IMR-90 (cell line): Measurements from ENCODE around the gene RND3. TPM values are rescaled to one million over a fixed set of nuclear protein-coding genes. Genes with fewer than 3 reads are reported as not detected.

Experiments used
- ATAC-seq: fragments of 200-7000 bp; cut with Tn5 transposase; 2 replicates; pipeline ENCODE4 v1.9.1; 2020; ENCODE audit warnings: low read depth, mild to moderate bottlenecking, moderate library complexity
- BruUV-seq: library from RNA; stranded (reverse); fragments of 400-500 nt; replicated peaks from 2 replicates; lab custom pipeline; 2021; lab: Mats Ljungman, UMichigan
- CTCF ChIA-PET: fragments of 300-600 bp; formaldehyde crosslinking; extraction: SDS; loops from one replicate; lab custom pipeline; 2021; ENCODE audit warnings: antibody characterized with exemption; lab: Yijun Ruan, JAX
- POLR2A ChIA-PET: fragments of 300-600 bp; sonication (Branson Sonifier 250); formaldehyde crosslinking; loops from one replicate; lab custom pipeline; 2022; ENCODE audit warnings: antibody characterized with exemption; ENCODE audit not compliant: unreplicated experiment; lab: Charles Lee
- DNase-seq: peaks from one replicate; pipeline ENCODE4 v3.0.0; 2013
- H2AFZ ChIP-seq: replicated peaks from 2 replicates; pipeline ENCODE3; 2013; ENCODE audit warnings: low read length, mild to moderate bottlenecking; ENCODE audit not compliant: poor library complexity
- H2AK5ac ChIP-seq: 2 replicates; pipeline ENCODE4 v1.6.1; 2013; ENCODE audit warnings: low read depth, low read length, inconsistent platforms
- H2AK9ac ChIP-seq: replicated peaks from 2 replicates; pipeline ENCODE3; 2013; ENCODE audit warnings: mild to moderate bottlenecking, low read depth, low read length, moderate library complexity; ENCODE audit not compliant: poor library complexity
- H2BK120ac ChIP-seq: 2 replicates; pipeline ENCODE4 v1.6.1; 2013; ENCODE audit warnings: low read depth, low read length, inconsistent platforms
- H2BK15ac ChIP-seq: 3 replicates; pipeline ENCODE4 v1.6.1; 2013; ENCODE audit warnings: low read depth, low read length, inconsistent platforms
- H2BK20ac ChIP-seq: 2 replicates; pipeline ENCODE4 v1.6.1; 2013; ENCODE audit warnings: low read depth, mild to moderate bottlenecking, inconsistent platforms, low read length, moderate library complexity
- H2BK5ac ChIP-seq: 2 replicates; pipeline ENCODE4 v1.6.1; 2013; ENCODE audit warnings: mild to moderate bottlenecking, low read depth, low read length, inconsistent platforms; ENCODE audit not compliant: poor library complexity, severe bottlenecking
- H3K14ac ChIP-seq: replicated peaks from 2 replicates; pipeline ENCODE4 v1.6.1; 2013; ENCODE audit warnings: low read depth, low read length, inconsistent platforms
- H3K18ac ChIP-seq: 2 replicates; pipeline ENCODE4 v1.6.1; 2013; ENCODE audit warnings: low read depth, low read length, control low read depth
- H3K23ac ChIP-seq: 2 replicates; pipeline ENCODE4 v1.6.1; 2013; ENCODE audit warnings: low read depth, low read length, inconsistent platforms
- H3K27ac ChIP-seq: 2 replicates; pipeline ENCODE4 v1.5.1; 2013; ENCODE audit warnings: mild to moderate bottlenecking, control low read depth, low read length; ENCODE audit not compliant: insufficient read depth
- H3K27me3 ChIP-seq: 2 replicates; pipeline ENCODE4 v1.6.1; 2013; ENCODE audit warnings: low read length; ENCODE audit not compliant: control insufficient read depth, insufficient read depth
- H3K36me3 ChIP-seq: 2 replicates; pipeline ENCODE4 v1.6.1; 2013; ENCODE audit warnings: low read length, mixed read lengths; ENCODE audit not compliant: control insufficient read depth, insufficient read depth
- H3K4ac ChIP-seq: 2 replicates; pipeline ENCODE4 v1.6.1; 2013; ENCODE audit warnings: low read depth, low read length, inconsistent platforms
- H3K4me1 ChIP-seq: 2 replicates; pipeline ENCODE4 v1.6.1; 2013; ENCODE audit warnings: low read length, mixed read lengths; ENCODE audit not compliant: control insufficient read depth, insufficient read depth
- H3K4me2 ChIP-seq: 2 replicates; pipeline ENCODE4 v1.6.1; 2013; ENCODE audit warnings: low read depth, mild to moderate bottlenecking, control low read depth, low read length, moderate library complexity
- H3K4me3 ChIP-seq: 2 replicates; pipeline ENCODE4 v1.5.1; 2013; ENCODE audit warnings: low read depth, mild to moderate bottlenecking, control low read depth, low read length, moderate library complexity; ENCODE audit not compliant: insufficient read depth
- H3K56ac ChIP-seq: 2 replicates; pipeline ENCODE4 v1.6.1; 2013; ENCODE audit warnings: low read length, inconsistent platforms; ENCODE audit not compliant: insufficient read depth; ENCODE audit errors: extremely low read depth
- H3K79me1 ChIP-seq, 2 experiments: 2 replicates each; pipeline ENCODE4 v1.6.1; 2013; ENCODE audit warnings: low read length in 2 of 2, inconsistent platforms in 1 of 2, low read depth in 1 of 2
- H3K9ac ChIP-seq: 2 replicates; pipeline ENCODE4 v1.6.1; 2013; ENCODE audit warnings: low read depth, low read length, control low read depth
- H3K9me1 ChIP-seq: 2 replicates; pipeline ENCODE4 v1.6.1; 2013; ENCODE audit warnings: low read length, inconsistent platforms; ENCODE audit not compliant: insufficient read depth
- H3K9me3 ChIP-seq: 2 replicates; pipeline ENCODE4 v1.6.1; 2013; ENCODE audit warnings: low read length; ENCODE audit not compliant: control insufficient read depth, insufficient read depth
- H4K20me1 ChIP-seq: 2 replicates; pipeline ENCODE4 v1.6.1; 2013; ENCODE audit warnings: low read length, inconsistent platforms; ENCODE audit not compliant: insufficient read depth
- H4K5ac ChIP-seq: 2 replicates; pipeline ENCODE4 v1.6.1; 2013; ENCODE audit warnings: mild to moderate bottlenecking, low read depth, low read length, control low read depth
- H4K8ac ChIP-seq, 2 experiments: 2 replicates each; pipeline ENCODE4 v1.6.1; 2013; ENCODE audit warnings: low read depth in 2 of 2, low read length in 2 of 2, control low read depth in 1 of 2, inconsistent platforms in 1 of 2
- H4K91ac ChIP-seq: 2 replicates; pipeline ENCODE4 v1.6.1; 2013; ENCODE audit warnings: low read depth, low read length, inconsistent platforms; ENCODE audit not compliant: insufficient read depth
- BHLHE40 ChIP-seq: fragments of 150-350 bp; IDR thresholded peaks from 2 replicates; pipeline ENCODE4 v1.6.1; 2016; ENCODE audit warnings: mild to moderate bottlenecking, low read depth, low read length
- CEBPB ChIP-seq: IDR thresholded peaks from 2 replicates; pipeline ENCODE4 v1.6.1; 2012; ENCODE audit warnings: low read depth, low read length, improper control_type of control experiment
- CHD1 ChIP-seq: IDR thresholded peaks from 2 replicates; pipeline ENCODE4 v1.6.1; 2012; ENCODE audit warnings: low read depth, low read length, improper control_type of control experiment
- FOS ChIP-seq: fragments of 150-350 bp; IDR thresholded peaks from 2 replicates; pipeline ENCODE4 v1.6.1; 2016; ENCODE audit warnings: low read depth, low read length
- MAFK ChIP-seq: IDR thresholded peaks from 2 replicates; pipeline ENCODE4 v1.6.1; 2012; ENCODE audit warnings: low read depth, low read length, improper control_type of control experiment
- MAZ ChIP-seq: IDR thresholded peaks from 2 replicates; pipeline ENCODE4 v1.6.1; 2012; ENCODE audit warnings: low read depth, mild to moderate bottlenecking, low read length, improper control_type of control experiment, moderate library complexity, borderline replicate concordance
- MXI1 ChIP-seq: IDR thresholded peaks from 2 replicates; pipeline ENCODE4 v1.6.1; 2012; ENCODE audit warnings: low read depth, mild to moderate bottlenecking, low read length, moderate library complexity, borderline replicate concordance
- NFE2L2 ChIP-seq: fragments of 150-350 bp; IDR thresholded peaks from 2 replicates; pipeline ENCODE4 v1.6.1; 2016; ENCODE audit warnings: low read depth, mild to moderate bottlenecking, low read length
- POLR2A ChIP-seq: IDR thresholded peaks from 2 replicates; pipeline ENCODE4 v1.6.1; 2012; ENCODE audit warnings: mild to moderate bottlenecking, low read depth, low read length
- RAD21 ChIP-seq: IDR thresholded peaks from 2 replicates; pipeline ENCODE4 v1.6.1; 2012; ENCODE audit warnings: low read length, improper control_type of control experiment
- RCOR1 ChIP-seq: IDR thresholded peaks from 2 replicates; pipeline ENCODE4 v1.6.1; 2012; ENCODE audit warnings: mild to moderate bottlenecking, low read length, improper control_type of control experiment; ENCODE audit not compliant: insufficient replicate concordance
- RFX5 ChIP-seq: IDR thresholded peaks from 2 replicates; pipeline ENCODE4 v1.8.0; 2012; ENCODE audit warnings: low read depth, mild to moderate bottlenecking, low read length, moderate library complexity
- SMC3 ChIP-seq: fragments of 150-350 bp; IDR thresholded peaks from 2 replicates; pipeline ENCODE4 v1.6.1; 2016; ENCODE audit warnings: low read depth, mild to moderate bottlenecking, antibody characterized with exemption, low read length, moderate library complexity
- WGBS, 2 experiments: methylation state at CpG; one replicate each; pipeline versions ENCODE4 v1.1.5 to v1.1.7; 2013; ENCODE audit warnings: missing lambda C conversion rate in 2 of 2; ENCODE audit not compliant: insufficient read length in 1 of 2; ENCODE audit errors: extremely low coverage in 2 of 2; 5-methylcytosine and 5-hydroxymethylcytosine counted together
- dilution Hi-C: fragments of 300-500 bp; cut with HindIII; formaldehyde crosslinking; loops from one replicate; pipeline ENCODE4 v1.14.3; 2018; ENCODE audit warnings: low sequenced_read_pairs; ENCODE audit not compliant: unreplicated experiment
- in situ Hi-C: fragments of 300-500 bp; cut with MboI; formaldehyde crosslinking; loops from 3 replicates; pipeline ENCODE4 v1.14.3; 2019; ENCODE audit warnings: low sequenced_read_pairs, inconsistent platforms, mixed read lengths
- intact Hi-C: fragments of 100-400 bp; cut with micrococcal nuclease; formaldehyde crosslinking; loops from 2 replicates; pipeline ENCODE4 v1.10.0; 2022
- polyA plus RNA-seq, 3 experiments: library from polyadenylated mRNA; depleted of rRNA; stranded (reverse); fragments of >200 nt; gene quantifications; 2 replicates each; pipeline ENCODE4 v1.2.3, GENCODE V29; 2012; ENCODE audit warnings: low replicate concordance in 1 of 3
- total RNA-seq: library from RNA; depleted of rRNA; stranded (reverse); fragments of >200 nt; gene quantifications from 2 replicates; pipeline ENCODE4 v1.2.3, GENCODE V29; 2012
- TF ChIP-seq, protein P1 (sequence below): fragments of 150-350 bp; IDR thresholded peaks from 2 replicates; pipeline ENCODE4 v1.6.1; 2017; ENCODE audit warnings: mild to moderate bottlenecking, antibody characterized with exemption, low read length, low read depth
- TF ChIP-seq, protein P2 (sequence below): fragments of 150-350 bp; IDR thresholded peaks from 2 replicates; pipeline ENCODE4 v1.6.1; 2016; ENCODE audit warnings: low read depth, mild to moderate bottlenecking, low read length, moderate library complexity, borderline replicate concordance

The RND3 gene
- total and polyA plus RNA-seq, 2 of the 4 experiments (the other 2 are of a cell fraction): 111 to 449 TPM

DNA sequence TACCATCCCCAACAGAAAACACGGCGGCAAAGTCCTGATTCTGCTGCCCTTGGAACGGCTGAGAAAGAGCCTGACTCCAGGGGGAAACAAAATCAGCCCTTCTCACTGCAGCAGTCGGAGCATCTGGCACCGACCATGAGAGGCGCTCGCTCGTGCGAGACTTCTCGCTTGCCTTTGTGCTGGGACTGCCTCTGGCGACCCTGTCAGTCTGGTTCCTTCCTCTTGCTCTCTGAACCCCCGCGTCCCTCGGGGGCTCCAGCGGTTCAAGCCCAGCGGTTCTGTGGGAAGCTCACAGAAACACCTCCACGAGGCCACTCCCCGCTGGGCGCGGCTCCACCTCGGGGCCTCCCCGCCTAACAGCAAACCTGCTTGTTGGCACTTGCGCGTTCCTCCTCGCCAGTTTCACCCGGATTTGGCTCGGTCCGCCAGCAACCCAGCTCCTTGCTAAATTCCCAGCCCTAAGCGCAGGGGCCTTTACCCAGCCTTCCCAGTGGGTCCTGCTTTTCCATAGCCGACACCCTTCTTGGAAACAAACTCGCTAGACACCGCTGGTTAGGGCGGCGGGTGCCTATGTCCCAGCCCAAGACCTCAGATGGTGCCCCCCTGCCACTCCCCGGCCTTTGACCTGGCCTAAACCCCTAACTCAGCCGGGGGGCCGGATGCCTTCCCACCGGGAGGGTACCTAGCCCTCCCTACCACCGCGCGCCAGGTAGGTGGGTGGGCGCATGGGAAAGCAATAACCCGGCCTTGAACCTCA, 2.2 kb downstream of the RND3 start:
- in situ Hi-C loops: loop anchor here (5.0 to 10.0 kb wide), 3 partner anchors 42 to 570 kb away; no protein-coding TSS in a partner anchor
- Histone ChIP-seq H2BK120ac (peak overlapping the region; percentile 59), H4K8ac (peak overlapping the region; percentile 38 to 78), H3K4ac (peak overlapping the region; percentile 98), H3K27me3 (no peaks in the 10 kb centered on the region), H3K4me1 (peaks cover 2% of the 10 kb centered on the region; the same call in 1 of the 2 replicates), H3K23ac (peak overlapping the region; percentile 96), H3K36me3 (peaks cover 47% of the 10 kb centered on the region), H2AK9ac (peak overlapping the region; percentile 94), H2AFZ (peak overlapping the region; percentile 36), H3K56ac (peak overlapping the region; percentile 99), H3K9me1 (peaks cover 4% of the 10 kb centered on the region; the same call in 1 of the 2 replicates), H3K18ac (peak overlapping the region; percentile 71), H2AK5ac (peak overlapping the region; percentile 24; the same call in 1 of the 2 replicates), H2BK20ac (0 out of 2 replicates have a peak overlapping the region, but pooled peaks have one; percentile 3), H3K14ac (peak overlapping the region; percentile 100), H4K91ac (peak overlapping the region; percentile 59), H2BK5ac (peak overlapping the region; percentile 98), H3K9ac (peak overlapping the region; percentile 100), H3K9me3 (no peaks in the 10 kb centered on the region), H3K27ac (peak overlapping the region; percentile 100), H3K4me3 (peak overlapping the region; percentile 92), H4K20me1 (peaks cover 71% of the 10 kb centered on the region), H3K79me1 (peaks cover 21% of the 10 kb centered on the region in 2 experiments), H4K5ac (peak overlapping the region; percentile 46), H2BK15ac (0 out of 3 replicates have a peak overlapping the region, but pooled peaks have one; percentile 12), H3K4me2 (peak overlapping the region; percentile 97)
- 0% methylated on average over 19 of the region's 43 CpGs; no CpG with 5 or more reads in 1 of the 2 experiments for WGBS, 2 experiments
- DNase-seq (peak; percentile 53), ATAC-seq (peak; percentile 3)
- intact Hi-C loops: loop anchor here (5.0 kb wide), 3 partner anchors 197 to 547 kb away; no protein-coding TSS in a partner anchor
- ChIA-PET POLR2A (interaction anchor here (0.7 to 2.3 kb wide), 12 partner anchors 11 to 753 kb away, joined by 3 to 13 read pairs (median 6); no protein-coding TSS in a partner anchor), CTCF (no interaction called here)
- dilution Hi-C loops: no loop called here
- BruUV-seq: no TSS peak
- TF ChIP-seq NFE2L2 (no peak), CEBPB (no peak), RCOR1 (no peak), BHLHE40 (no peak; the same call in 1 of the 2 replicates), RFX5 (no peak), MAFK (no peak), FOS (no peak), CHD1 (peak; percentile 97), SMC3 (no peak), MAZ (no peak), POLR2A (peak; percentile 21), RAD21 (peak; percentile 12; the same call in 1 of the 2 replicates), MXI1 (no peak)
- TF ChIP-seq, protein P1, sequence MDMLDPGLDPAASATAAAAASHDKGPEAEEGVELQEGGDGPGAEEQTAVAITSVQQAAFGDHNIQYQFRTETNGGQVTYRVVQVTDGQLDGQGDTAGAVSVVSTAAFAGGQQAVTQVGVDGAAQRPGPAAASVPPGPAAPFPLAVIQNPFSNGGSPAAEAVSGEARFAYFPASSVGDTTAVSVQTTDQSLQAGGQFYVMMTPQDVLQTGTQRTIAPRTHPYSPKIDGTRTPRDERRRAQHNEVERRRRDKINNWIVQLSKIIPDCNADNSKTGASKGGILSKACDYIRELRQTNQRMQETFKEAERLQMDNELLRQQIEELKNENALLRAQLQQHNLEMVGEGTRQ: no peak
- TF ChIP-seq, protein P2, sequence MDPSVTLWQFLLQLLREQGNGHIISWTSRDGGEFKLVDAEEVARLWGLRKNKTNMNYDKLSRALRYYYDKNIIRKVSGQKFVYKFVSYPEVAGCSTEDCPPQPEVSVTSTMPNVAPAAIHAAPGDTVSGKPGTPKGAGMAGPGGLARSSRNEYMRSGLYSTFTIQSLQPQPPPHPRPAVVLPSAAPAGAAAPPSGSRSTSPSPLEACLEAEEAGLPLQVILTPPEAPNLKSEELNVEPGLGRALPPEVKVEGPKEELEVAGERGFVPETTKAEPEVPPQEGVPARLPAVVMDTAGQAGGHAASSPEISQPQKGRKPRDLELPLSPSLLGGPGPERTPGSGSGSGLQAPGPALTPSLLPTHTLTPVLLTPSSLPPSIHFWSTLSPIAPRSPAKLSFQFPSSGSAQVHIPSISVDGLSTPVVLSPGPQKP: no peak
